Measurements from ENCODE around the gene TRMT112. TPM values are rescaled to one million over a fixed set of nuclear protein-coding genes. Genes with fewer than 3 reads are reported as not detected.

Gene TRMT112
- polyA plus RNA-seq, 3 donors: 135 to 387 (median 213) TPM

- 78 to 82% (median 82%) methylated on average over 13 of the region's 13 CpGs for WGBS, 3 donors
These were observed 14.0 kb downstream of the TRMT112 start for GRCh38 chr11:64303109-64304031.

DNA sequence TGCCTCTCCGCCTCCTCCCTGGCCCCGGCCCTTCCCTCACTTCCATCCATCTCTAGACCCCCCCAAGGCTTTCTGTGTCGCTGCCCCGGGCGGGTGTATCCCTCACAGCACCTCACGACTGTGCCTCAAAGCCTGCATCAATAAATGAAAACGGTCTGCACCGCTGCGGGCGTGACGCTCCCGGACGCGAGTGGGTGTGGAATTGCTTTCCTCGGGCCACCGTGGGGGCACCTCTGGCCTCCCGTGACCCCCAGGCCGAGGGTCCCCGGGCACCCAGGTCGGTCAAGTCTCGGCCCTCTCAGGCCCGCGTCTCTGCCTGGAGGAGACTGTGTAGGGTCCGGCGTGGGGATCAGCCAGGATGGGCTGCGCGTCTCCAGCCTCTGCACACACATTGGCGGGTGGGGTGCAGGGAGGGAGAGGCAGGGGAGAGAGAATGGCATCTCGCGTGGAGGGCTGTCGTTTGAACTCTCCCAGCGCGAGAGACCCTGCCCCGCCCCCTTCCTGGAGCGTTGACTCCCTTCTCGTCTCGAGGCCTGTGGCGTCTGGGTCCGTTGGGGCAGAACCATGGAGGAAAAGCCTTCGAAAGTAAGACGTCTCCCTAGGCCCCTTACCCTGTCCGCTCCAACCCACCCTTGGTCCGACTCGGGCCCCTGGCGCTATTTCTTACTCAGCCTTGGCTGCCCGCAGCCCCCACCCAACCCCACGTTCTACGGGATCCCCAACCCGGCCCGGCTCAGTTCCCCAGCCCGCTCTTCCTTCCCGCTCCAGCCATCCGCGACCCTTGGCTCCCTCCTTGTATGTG is 17.3 kb downstream of the TRMT112 start, which contains the start of gene CATSPERZ:
CATSPERZ (plus strand) TSS at position 512 of the 802 bp plus-strand sequence; CDS start at position 565, 53 bp downstream.
- WGBS, 3 donors: 3 to 7% (median 4%) methylated on average over 50 to 54 of the region's 54 CpGs
- H3K27ac ChIP-seq (ENCODE audit: low read depth, low read length): no peak within 1 kb of the TSS

More at GRCh38 chr11:64303109-64304031, 14.0 kb downstream of the TRMT112 start:
- H3K27ac ChIP-seq (ENCODE audit: low read depth, low read length): no peak overlapping the region

DNA sequence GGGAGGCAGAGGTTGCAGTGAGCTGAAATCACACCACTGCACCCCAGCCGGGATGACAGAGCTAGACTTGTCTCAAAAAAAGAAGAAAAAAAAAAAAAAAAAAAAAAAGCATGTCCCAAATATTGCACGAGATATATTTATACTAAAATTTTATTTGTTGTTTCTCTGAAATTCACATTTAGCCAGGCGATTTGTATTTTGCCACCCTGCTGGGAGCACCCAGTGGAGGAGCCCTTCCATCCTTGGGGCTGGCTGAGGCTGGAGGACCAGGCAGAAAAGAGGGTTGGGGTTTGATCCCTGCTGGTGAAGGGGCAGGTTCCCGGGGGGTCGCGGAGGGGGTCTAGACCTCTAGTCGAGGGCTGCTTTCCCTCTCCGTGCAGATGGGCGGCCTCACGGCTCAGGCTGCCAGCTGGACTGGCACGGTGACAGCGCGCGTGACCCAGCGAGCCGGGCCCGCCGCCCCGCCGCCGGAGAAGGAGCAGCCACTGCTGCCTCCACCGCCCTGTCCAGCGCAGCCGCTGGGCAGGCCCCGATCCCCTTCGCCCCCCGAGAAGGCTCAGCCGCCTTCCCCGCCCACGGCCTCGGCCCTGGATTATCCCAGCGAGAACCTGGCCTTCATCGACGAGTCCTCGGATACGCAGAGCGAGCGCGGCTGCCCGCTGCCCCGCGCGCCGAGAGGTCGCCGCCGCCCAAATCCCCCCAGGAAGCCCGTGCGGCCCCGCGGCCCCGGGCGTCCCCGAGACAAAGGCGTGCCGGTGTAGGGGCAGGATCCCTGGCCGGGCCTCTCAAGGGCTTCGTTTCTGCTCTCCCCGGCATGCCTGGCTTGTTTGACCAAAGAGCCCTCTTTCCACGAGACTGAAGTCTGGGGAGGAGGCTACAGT is 18.2 kb downstream of the TRMT112 start:
- 3 to 5% (median 3%) methylated on average over 43 to 60 of the region's 60 CpGs for WGBS, 3 donors
- H3K27ac ChIP-seq (ENCODE audit: low read depth, low read length): no peak overlapping the region

DNA sequence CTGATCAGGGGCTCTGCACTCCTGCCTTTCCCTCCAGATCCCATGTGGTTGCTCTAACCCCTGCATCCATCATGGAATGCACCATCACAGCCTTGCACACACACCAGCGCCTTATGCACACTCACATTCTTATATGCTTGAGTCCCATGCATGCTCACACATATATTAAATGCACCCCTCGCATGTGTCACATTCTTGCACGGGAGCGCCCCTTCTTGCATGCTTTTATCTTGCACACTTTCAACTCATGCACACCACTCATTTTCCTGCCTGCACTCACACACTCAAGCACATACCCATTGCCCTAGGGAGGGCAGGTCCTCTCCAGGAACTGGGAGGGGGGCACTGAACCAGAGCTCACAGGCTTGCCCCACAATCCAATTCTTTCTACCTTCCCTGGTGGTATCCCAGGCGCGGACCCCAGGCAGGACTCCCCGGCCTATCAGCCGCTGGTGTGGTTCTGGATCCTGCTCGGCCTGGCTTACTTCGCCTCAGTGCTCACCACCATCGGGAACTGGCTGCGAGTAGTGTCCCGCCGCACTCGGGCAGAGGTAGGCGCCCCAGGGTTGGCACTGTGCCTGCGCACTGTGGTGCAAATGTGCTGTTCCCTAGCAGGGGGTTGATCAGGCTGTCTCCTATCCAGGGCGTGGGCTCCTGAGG is 19.5 kb downstream of the TRMT112 start:
- 33 to 48% (median 41%) methylated on average over 18 of the region's 18 CpGs for WGBS, 3 donors
- H3K27ac ChIP-seq (ENCODE audit: low read depth, low read length): no peak overlapping the region

- 16 to 19% (median 17%) methylated on average over 34 of the region's 34 CpGs for WGBS, 3 donors
These were observed 20.3 kb downstream of the TRMT112 start for GRCh38 chr11:64296830-64297698.

DNA sequence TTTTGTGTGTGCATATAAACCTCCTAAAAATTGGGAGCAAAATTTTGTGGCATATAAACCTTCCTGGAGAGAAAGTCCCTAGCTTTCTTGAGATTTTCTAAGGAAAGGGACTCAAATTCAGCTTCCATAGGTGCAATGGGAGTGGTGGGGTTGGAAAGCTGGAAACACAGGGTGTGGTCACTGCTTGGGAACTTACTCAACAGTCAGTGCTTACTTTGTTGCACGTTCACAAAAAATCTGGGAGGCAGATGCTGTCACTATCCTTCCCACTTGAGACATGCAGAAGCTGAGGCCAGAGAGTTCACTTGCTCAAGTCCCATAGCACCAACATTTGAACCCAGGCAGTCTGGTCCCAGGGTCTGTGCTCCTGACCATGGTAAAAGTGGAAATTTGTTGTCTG is 21.1 kb downstream of the TRMT112 start:
- H3K27ac ChIP-seq (ENCODE audit: low read depth, low read length): no peak overlapping the region
- WGBS, 3 donors: 26 to 50% (median 28%) methylated on average over 1 of the region's 1 CpG

More at GRCh38 chr11:64296830-64297698, 20.3 kb downstream of the TRMT112 start:
- no peak overlapping the region for H3K27ac ChIP-seq (ENCODE audit: low read depth, low read length)

- 86 to 92% (median 87%) methylated on average over 4 of the region's 4 CpGs for WGBS, 3 donors
- no peak overlapping the region for H3K27ac ChIP-seq (ENCODE audit: low read depth, low read length)
These were observed 21.6 kb downstream of the TRMT112 start for GRCh38 chr11:64295760-64296159.

DNA sequence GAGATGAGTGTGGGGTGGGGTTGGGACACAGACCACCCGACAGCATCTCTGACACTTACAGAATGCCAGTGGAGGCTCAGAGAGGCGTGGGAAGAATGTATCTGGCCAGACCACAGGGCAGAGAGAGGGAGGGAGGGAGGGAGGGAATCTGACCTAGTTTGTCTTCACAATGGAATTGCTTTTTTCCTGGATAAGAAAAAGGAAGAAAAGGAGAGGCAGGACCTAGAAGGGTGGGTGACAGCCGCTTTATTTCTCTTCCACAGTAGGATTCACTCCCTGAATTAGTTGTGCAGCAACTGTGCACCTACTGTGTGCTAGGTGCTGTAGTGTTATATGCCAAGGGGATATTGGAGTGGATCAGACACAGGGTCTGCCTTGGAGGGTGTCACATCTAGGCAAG is 22.6 kb downstream of the TRMT112 start:
- WGBS, 3 donors: 56 to 63% (median 57%) methylated on average over 3 of the region's 3 CpGs
- no peak overlapping the region for H3K27ac ChIP-seq (ENCODE audit: low read depth, low read length)

DNA sequence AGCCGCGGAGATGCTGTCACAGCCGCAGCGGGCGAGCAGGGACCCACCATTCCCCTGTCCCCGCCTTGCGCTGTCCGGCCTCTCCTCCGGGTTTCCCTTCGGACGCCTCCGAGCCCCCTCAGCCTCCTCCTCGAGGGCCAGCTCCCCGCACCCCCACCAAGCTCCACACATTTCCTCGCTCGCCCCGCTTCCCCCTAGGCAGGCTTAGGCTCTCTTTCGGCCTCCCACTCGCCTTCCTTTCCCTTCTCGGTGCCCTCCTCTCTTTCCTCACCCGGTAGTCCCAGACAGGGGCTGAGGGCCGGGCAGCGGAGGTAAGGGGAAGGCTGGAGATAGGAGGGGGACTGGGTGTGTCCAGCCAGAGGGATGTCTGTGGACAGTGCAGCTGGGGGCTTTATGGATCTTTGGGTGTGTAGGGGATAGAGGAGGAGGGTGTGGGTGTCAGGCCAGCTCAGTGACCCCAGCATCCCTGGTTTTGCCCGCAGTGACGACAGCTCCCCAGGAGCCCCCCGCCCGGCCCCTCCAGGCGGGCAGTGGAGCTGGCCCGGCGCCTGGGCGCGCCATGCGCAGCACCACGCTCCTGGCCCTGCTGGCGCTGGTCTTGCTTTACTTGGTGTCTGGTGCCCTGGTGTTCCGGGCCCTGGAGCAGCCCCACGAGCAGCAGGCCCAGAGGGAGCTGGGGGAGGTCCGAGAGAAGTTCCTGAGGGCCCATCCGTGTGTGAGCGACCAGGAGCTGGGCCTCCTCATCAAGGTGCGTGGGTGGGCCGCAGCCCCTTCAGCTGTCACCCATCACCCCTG is 24.7 kb downstream of the TRMT112 start:
- H3K27ac ChIP-seq (ENCODE audit: low read depth, low read length): no peak overlapping the region
- 33 to 58% (median 35%) methylated on average over 29 to 42 of the region's 42 CpGs for WGBS, 3 donors

GRCh38 chr11:64291752-64292459 is 25.5 kb downstream of the TRMT112 start:
- no peak overlapping the region for H3K27ac ChIP-seq (ENCODE audit: low read depth, low read length)
- 0 to 1% (median 1%) methylated on average over 64 to 96 of the region's 96 CpGs for WGBS, 3 donors

GRCh38 chr11:64291262-64291751 is 26.1 kb downstream of the TRMT112 start, which contains the start of gene KCNK4:
Gene KCNK4, plus strand, starts transcription at chr11:64291302. Its CDS starts 1,717 bp downstream, at chr11:64293019.
- WGBS, 3 donors: 4 to 7% (median 6%) methylated on average over 31 to 45 of the region's 45 CpGs

GRCh38 chr11:64290352-64291261 is 26.8 kb downstream of the TRMT112 start:
- WGBS, 3 donors: 49 to 62% (median 56%) methylated on average over 8 to 10 of the region's 10 CpGs
- H3K27ac ChIP-seq (ENCODE audit: low read depth, low read length): no peak overlapping the region

More at GRCh38 chr11:64291262-64291751, 26.1 kb downstream of the TRMT112 start, which contains the start of gene KCNK4:
- no peak within 1 kb of the TSS for H3K27ac ChIP-seq (ENCODE audit: low read depth, low read length)

GRCh38 chr11:64289002-64289564 is 28.3 kb downstream of the TRMT112 start:
- WGBS, 3 donors: 93 to 96% (median 95%) methylated on average over 13 of the region's 13 CpGs
- no peak overlapping the region for H3K27ac ChIP-seq (ENCODE audit: low read depth, low read length)

GRCh38 chr11:64288353-64288750 is 29.0 kb downstream of the TRMT112 start:
- 87 to 92% (median 92%) methylated on average over 9 of the region's 9 CpGs for WGBS, 3 donors
- no peak overlapping the region for H3K27ac ChIP-seq (ENCODE audit: low read depth, low read length)
